Measurements from ENCODE around the gene AQR. TPM values are rescaled to one million over a fixed set of nuclear protein-coding genes. Genes with fewer than 3 reads are reported as not detected.

AQR gene
- total and polyA plus RNA-seq, 4 donors = 9.2 to 41.3 (median 19.6) TPM

GRCh38 chr15:34854232-34854631 is 115.3 kb downstream of the AQR start:
- Histone ChIP-seq H3K27ac (ENCODE audit: low read depth in 1 of 2, low read length in 1 of 2) (no peak overlapping the region), H3K27me3 (ENCODE audit: control insufficient read depth in 3 of 3, insufficient read depth in 3 of 3, low read length in 2 of 3) (no peaks in the 10 kb centered on the region), H3K4me3 (no peak overlapping the region), H3K4me1 (ENCODE audit: control insufficient read depth in 5 of 5, insufficient read depth in 5 of 5, low read length in 5 of 5) (peaks cover 0 to 45% (median 16%) of the 10 kb centered on the region in 5 donors), H3K9ac (ENCODE audit: insufficient read depth in 1 of 2, low read length in 2 of 2) (no peak overlapping the region), H3K36me3 (ENCODE audit: control insufficient read depth in 4 of 4, insufficient read depth in 4 of 4, low read length in 4 of 4) (peaks cover 5 to 18% (median 8%) of the 10 kb centered on the region in 4 donors), H3K9me3 (ENCODE audit: control insufficient read depth in 4 of 4, insufficient read depth in 3 of 4, low read length in 3 of 4) (no peaks in the 10 kb centered on the region)
- no peak for TF ChIP-seq CTCF (IDR thresholded peaks at IDR 0.05; ENCODE audit: control extremely low read depth, extremely low read depth)
- DNase-seq = no peak
- WGBS, 2 donors = 60 to 76% methylated on average over 2 of the region's 2 CpGs
- no peak for ATAC-seq (ENCODE audit: insufficient read depth, low FRiP score)

GRCh38 chr15:34853001-34853758 is 116.4 kb downstream of the AQR start:
- no peak for ATAC-seq (ENCODE audit: insufficient read depth, low FRiP score)
- no peaks in the 10 kb centered on the region for H3K9me3 ChIP-seq (ENCODE audit: control insufficient read depth in 4 of 4, insufficient read depth in 3 of 4, low read length in 3 of 4)
- peaks cover 3 to 14% (median 8%) of the 10 kb centered on the region in 4 donors for H3K36me3 ChIP-seq (ENCODE audit: control insufficient read depth in 4 of 4, insufficient read depth in 4 of 4, low read length in 4 of 4)
- 39 to 43% methylated on average over 2 of the region's 2 CpGs for WGBS, 2 donors
- H3K9ac ChIP-seq (ENCODE audit: insufficient read depth in 1 of 2, low read length in 2 of 2) = no peak overlapping the region
- H3K27me3 ChIP-seq (ENCODE audit: control insufficient read depth in 3 of 3, insufficient read depth in 3 of 3, low read length in 2 of 3) = no peaks in the 10 kb centered on the region
- no peak for TF ChIP-seq CTCF (IDR thresholded peaks at IDR 0.05; ENCODE audit: control extremely low read depth, extremely low read depth)
- peaks cover 0 to 45% (median 16%) of the 10 kb centered on the region in 5 donors for H3K4me1 ChIP-seq (ENCODE audit: control insufficient read depth in 5 of 5, insufficient read depth in 5 of 5, low read length in 5 of 5)
- H3K4me3 ChIP-seq = no peak overlapping the region
- peak overlapping the region in 1 of 2 donors; percentile 50 for H3K27ac ChIP-seq (ENCODE audit: low read depth in 1 of 2, low read length in 1 of 2)
- peak; percentile 31 to 98 (median 96) for DNase-seq

GRCh38 chr15:34851751-34852150 is 117.8 kb downstream of the AQR start:
- ATAC-seq (ENCODE audit: insufficient read depth, low FRiP score) (no peak), DNase-seq (no peak)
- Histone ChIP-seq H3K27me3 (ENCODE audit: control insufficient read depth in 3 of 3, insufficient read depth in 3 of 3, low read length in 2 of 3) (no peaks in the 10 kb centered on the region), H3K9me3 (ENCODE audit: control insufficient read depth in 4 of 4, insufficient read depth in 3 of 4, low read length in 3 of 4) (no peaks in the 10 kb centered on the region), H3K9ac (ENCODE audit: insufficient read depth in 1 of 2, low read length in 2 of 2) (no peak overlapping the region), H3K4me1 (ENCODE audit: control insufficient read depth in 5 of 5, insufficient read depth in 5 of 5, low read length in 5 of 5) (peaks cover 0 to 45% (median 16%) of the 10 kb centered on the region in 5 donors), H3K36me3 (ENCODE audit: control insufficient read depth in 4 of 4, insufficient read depth in 4 of 4, low read length in 4 of 4) (peaks cover 0 to 13% (median 3%) of the 10 kb centered on the region in 4 donors), H3K27ac (ENCODE audit: low read depth in 1 of 2, low read length in 1 of 2) (no peak overlapping the region), H3K4me3 (no peak overlapping the region)
- 41 to 70% methylated on average over 4 of the region's 4 CpGs for WGBS, 2 donors
- no peak for TF ChIP-seq CTCF (IDR thresholded peaks at IDR 0.05; ENCODE audit: control extremely low read depth, extremely low read depth)
